ENCODE measurements around the gene TGFB2.

The TGFB2 gene

GRCh38 chr1:218425647-218426342, 80.7 kb downstream of the TGFB2 start:
- no peak for DNase-seq (ENCODE audit: low read depth)

DNA sequence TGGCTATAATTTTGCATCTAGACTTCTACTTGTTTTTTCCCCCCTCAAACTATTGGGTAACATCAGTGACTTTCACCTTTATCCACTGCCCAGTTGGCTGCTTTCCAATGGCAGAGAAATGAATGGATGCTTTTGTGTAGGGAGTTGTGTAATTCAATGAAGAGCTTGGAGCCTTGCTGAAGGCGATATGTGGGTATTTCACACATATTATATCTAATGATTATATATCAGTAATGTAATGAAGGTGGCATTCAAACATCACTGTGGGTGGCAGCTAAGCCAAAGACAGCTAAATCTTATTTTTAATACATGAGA, 81.2 kb downstream of the TGFB2 start:
- no peak for DNase-seq (ENCODE audit: low read depth)

DNA sequence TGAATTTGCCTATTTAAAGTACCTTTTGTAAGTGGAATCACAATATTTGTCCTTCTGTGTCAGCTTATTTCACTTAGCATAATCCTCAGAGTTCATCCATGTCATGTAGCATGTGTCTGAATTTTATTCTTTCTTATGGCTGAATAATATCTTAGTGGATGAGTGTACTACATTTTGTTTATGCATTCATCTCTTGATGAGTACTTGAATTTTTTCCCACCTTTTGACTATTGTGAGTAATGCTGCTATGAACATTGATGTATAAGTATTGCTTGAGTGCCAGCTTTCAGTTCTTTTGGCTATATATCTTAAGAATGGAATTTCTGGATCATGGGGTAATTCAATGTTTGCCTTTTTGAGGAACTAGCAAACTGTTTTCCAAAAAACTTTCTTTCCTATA, 84.2 kb downstream of the TGFB2 start:
- DNase-seq (ENCODE audit: low read depth) = no peak

DNA sequence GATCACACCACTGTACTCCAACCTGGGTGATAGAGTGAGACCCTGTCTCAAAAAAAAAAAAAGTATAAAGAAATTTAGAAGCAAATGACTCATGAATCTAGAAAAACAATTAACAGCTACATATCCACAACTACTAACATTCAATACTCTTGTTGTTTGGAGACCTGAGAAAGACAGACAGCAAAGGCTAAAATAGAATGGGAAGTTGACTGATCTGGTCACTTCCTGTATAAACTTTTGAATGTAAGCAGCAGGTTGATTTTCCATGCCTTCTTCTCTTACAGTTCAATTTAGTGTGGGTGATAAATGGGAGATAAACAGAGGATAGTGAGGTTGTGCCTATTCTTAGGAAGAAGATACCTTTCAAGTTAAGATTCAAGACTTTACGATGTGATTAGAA, 85.2 kb downstream of the TGFB2 start:
- no peak for DNase-seq (ENCODE audit: low read depth)

DNA sequence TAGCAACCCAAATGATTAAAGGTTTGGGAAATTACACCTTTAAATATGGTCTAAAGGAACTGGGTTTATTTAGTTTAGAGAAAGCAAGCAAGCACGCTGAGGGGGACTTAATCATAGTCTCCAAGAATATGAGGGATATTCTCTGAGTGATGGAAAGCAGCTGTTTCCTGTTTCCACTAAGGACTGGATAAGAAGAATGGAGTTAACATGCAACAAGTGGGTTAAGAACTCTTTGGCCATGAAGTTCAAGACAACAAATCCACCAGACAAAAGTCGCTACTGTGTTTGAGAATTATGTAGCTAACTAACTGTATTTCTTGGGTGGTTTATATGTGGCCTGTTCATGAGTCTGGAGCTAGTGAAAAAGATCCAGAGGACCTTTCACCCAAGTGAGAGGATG, 85.7 kb downstream of the TGFB2 start:
- DNase-seq (ENCODE audit: low read depth) = no peak

DNA sequence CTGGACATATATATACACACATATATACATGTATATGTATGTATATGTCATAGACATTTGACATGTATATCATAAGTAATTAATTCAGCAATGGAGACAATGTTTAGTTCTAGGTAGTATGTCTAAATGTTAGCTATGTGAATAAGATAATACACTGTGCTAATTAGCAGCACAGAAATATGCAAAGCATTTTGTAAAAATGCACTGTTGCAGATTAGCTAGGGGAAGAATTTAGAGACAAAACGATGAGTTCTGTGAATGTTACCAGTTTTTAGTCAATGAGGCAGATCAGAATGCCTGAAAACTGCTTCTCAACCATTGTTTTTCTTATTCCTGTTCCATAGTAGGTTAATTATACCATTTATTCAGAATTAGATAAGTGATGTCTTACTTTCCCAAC, 86.3 kb downstream of the TGFB2 start:
- DNase-seq (ENCODE audit: low read depth) = no peak

DNA sequence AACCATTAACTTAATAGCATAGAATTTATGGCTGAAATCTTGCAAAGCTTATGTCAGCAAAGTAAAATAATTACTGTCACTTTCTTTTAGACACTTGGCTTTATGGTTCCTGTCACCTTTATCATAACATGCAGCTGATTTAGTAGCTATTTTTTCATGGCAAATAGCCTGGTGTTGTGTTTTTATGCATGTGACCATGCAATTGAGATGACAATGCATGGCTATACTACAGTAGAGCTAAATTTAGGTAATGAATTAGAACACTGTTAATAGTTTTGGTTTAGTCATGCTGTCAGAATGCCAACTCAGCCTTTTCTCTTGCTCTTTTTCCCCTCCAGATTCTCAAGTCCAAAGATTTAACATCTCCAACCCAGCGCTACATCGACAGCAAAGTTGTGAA, 88.6 kb downstream of the TGFB2 start:
- no peak for DNase-seq (ENCODE audit: low read depth)

GRCh38 chr1:218435528-218435927, 90.4 kb downstream of the TGFB2 start:
- no peak for DNase-seq (ENCODE audit: low read depth)

DNA sequence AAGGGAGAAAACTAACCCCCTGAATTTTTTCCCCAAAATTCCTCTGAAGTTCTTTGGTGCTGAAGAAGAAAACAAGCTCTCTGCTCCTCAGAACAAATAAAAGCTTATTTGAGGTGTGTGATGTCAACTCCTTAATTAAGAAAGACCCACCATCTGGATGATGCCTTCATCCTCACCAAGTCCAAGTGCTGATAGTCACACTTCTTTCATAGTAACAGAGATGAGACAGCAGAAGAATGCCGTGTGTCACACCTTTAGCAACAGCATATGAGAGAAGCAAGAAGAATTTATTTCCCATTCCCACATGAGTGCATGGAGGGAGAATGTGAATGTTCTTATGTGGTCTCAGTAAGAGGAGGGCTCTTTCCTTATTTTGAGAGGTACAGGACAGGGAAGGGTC, 91.2 kb downstream of the TGFB2 start:
- no peak for DNase-seq (ENCODE audit: low read depth)

DNA sequence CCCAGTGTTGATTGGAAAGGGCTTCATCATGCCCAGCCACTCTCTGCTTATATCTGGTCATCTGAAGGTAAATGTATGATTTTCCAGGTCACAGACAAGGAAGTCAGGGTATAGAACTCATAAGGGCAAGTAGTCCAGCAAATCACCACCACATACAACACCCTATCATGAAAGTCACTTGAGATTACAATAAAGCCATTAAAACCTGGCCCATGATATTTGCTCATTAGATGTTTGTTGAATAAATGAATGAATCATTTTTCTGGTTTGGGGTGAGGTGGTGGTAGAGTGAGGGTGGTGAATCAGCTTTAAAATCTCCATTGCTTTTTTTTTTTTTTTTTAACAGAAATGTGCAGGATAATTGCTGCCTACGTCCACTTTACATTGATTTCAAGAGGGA, 91.9 kb downstream of the TGFB2 start:
- DNase-seq (ENCODE audit: low read depth) = no peak

GRCh38 chr1:218439541-218440295, 94.6 kb downstream of the TGFB2 start:
- DNase-seq (ENCODE audit: low read depth) = no peak

- no peak for DNase-seq (ENCODE audit: low read depth)
Measured at GRCh38 chr1:218443255-218443654, 98.1 kb downstream of the TGFB2 start.

DNA sequence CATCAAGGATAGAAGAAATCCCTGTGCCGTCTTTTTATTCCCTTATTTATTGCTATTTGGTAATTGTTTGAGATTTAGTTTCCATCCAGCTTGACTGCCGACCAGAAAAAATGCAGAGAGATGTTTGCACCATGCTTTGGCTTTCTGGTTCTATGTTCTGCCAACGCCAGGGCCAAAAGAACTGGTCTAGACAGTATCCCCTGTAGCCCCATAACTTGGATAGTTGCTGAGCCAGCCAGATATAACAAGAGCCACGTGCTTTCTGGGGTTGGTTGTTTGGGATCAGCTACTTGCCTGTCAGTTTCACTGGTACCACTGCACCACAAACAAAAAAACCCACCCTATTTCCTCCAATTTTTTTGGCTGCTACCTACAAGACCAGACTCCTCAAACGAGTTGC, 99.0 kb downstream of the TGFB2 start:
- no peak for DNase-seq (ENCODE audit: low read depth)

DNA sequence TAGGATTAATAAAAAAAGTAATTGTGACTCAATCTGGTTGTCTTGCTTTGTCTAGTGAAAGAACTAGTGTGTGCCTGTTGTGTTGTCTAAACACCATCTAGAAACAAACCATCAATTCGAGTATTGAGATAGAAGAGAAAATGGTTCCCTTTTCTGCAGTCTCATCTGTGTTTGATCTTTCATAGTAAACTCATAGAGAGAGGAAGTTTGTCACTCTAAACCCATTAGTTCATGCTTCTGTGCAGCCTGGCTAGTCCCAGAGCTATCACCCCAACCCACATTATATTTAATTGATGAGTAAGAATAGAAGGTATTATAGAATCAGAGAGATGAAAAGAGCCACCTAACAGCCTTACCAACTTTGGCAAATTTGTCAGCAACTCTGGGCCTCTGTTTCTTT, 99.5 kb downstream of the TGFB2 start:
- no peak for DNase-seq (ENCODE audit: low read depth)

GRCh38 chr1:218447010-218447689, 102.0 kb downstream of the TGFB2 start:
- DNase-seq (ENCODE audit: low read depth) = no peak

GRCh38 chr1:218451415-218451814, 106.3 kb downstream of the TGFB2 start:
- DNase-seq (ENCODE audit: low read depth) = no peak

- DNase-seq (ENCODE audit: low read depth) = no peak
Measured at GRCh38 chr1:218454700-218455282, 109.7 kb downstream of the TGFB2 start.

DNA sequence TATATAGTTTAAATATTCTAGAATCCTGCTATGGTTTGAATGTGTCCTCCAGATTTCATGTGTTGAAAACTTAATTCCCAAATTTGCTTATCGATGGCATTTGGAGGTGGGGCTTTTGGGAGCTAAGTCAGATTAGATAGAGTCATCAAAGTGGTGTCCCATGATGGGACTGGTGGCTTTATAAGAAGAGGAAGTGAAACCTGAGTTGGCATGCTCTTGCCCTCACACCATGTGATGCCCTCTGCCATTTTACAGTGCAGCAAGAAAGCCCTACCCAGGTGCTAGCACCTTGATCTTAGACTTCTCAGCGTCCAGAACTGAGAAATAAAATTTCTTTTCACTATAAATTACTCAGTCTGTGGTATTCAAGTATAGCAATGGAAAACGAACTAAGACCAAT, 111.3 kb downstream of the TGFB2 start:
- DNase-seq (ENCODE audit: low read depth) = no peak

- no peak for DNase-seq (ENCODE audit: low read depth)
Measured at GRCh38 chr1:218459450-218459849, 114.3 kb downstream of the TGFB2 start.

DNA sequence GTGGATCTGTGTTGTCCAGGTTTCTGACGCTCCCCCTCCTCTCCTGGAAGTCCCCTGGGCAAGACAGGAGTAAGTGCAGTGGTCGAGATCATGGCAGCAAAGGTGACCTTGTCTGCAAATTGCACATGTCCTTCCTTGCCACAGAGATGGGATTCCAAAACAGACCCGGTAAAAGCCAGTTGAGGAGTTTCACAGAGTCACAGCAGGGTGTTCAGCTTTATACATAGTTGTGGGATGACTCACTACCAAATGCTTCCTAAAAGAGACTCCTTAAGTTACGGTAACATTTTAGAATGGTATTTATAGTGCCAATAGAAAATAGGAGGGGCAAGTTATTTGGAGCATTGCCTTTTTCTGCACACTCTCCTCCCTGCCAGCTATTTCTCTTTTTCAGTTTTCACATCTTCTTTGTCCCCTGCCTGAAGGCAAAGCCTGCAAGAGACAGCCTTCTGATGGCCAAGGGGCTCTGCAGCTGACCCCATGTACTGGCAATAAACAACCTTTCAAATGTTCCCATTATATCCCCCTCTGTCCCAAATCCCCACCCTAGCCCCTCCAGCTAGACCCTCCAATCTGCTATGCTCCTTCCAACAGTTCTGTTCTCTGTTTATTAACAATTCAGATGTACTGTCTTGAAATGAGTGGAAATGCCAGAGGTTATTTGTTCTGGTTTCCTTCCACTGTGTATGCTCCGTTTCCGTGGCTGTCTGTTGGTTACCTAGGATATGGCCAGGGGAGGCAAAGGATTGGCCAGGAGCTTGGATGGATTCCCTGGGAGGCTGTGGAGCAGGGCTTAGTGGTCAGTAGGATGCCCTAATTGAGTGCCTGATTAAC, 115.0 kb downstream of the TGFB2 start:
- no peak for DNase-seq (ENCODE audit: low read depth)

GRCh38 chr1:218461351-218461750, 116.2 kb downstream of the TGFB2 start:
- no peak for DNase-seq (ENCODE audit: low read depth)

- DNase-seq (ENCODE audit: low read depth) = no peak
Measured at GRCh38 chr1:218462116-218462515, 117.0 kb downstream of the TGFB2 start.

All from T follicular helper cell (primary cell).